HCT116 (cell line): ENCODE data around the gene FMN2. TPM values are rescaled to one million over a fixed set of nuclear protein-coding genes. Genes with fewer than 3 reads are reported as not detected.

Source experiments
- ATAC-seq: fragments of 200-7000 bp; cut with Tn5 transposase; 2 replicates; pipeline ENCODE4 v1.9.1; 2020; ENCODE audit warnings: mild to moderate bottlenecking, moderate library complexity
- BruUV-seq: library from RNA; stranded (reverse); fragments of 400-500 nt; replicated peaks from 2 replicates; lab custom pipeline; 2021; lab: Mats Ljungman, UMichigan
- CTCF ChIA-PET: fragments of 300-600 bp; sonication (Branson Sonifier 250); formaldehyde crosslinking; loops from one replicate; lab custom pipeline; 2021; ENCODE audit warnings: antibody characterized with exemption; lab: Charles Lee
- POLR2A ChIA-PET: fragments of 300-600, 350-600 bp; sonication (Branson Sonifier 250); formaldehyde crosslinking; loops from one replicate; lab custom pipeline; 2021; ENCODE audit warnings: antibody characterized with exemption; lab: Charles Lee
- RAD21 ChIA-PET, 2 experiments: fragments of 300-600 bp; sonication (Branson Sonifier 250); formaldehyde crosslinking; loops; one replicate each; lab custom pipeline; 2023; ENCODE audit warnings: low total read pairs in 2 of 2; ENCODE audit not compliant: uncharacterized antibody in 2 of 2, unreplicated experiment in 2 of 2, low non-redundant PET in 1 of 2; lab: Charles Lee
- DNase-seq: peaks from one replicate; pipeline ENCODE4 v3.0.0-alpha.2; 2010; ENCODE audit warnings: low read depth, low spot score
- H2AFZ ChIP-seq: fragments of 200-600 bp; shearing (Covaris generic), sonication (generic); 2 replicates; pipeline ENCODE4 v1.6.1; 2017; ENCODE audit warnings: low read depth, mixed run types, mixed read lengths, antibody characterized with exemption, low read length; ENCODE audit not compliant: poor library complexity, severe bottlenecking
- H3K27ac ChIP-seq: 2 replicates; pipeline ENCODE4 v1.5.1; 2012; ENCODE audit warnings: low read depth, low read length
- H3K27me3 ChIP-seq: fragments of 200-600 bp; sonication (generic); 2 replicates; pipeline ENCODE4 v1.6.1; 2016; ENCODE audit warnings: mixed run types, low read length, mixed read lengths; ENCODE audit not compliant: insufficient read depth
- H3K36me3 ChIP-seq, 2 experiments: fragments of 200-500 bp in 1 of 2; fragments of 200-600 bp in 1 of 2; sonication (Bioruptor generic) in 1 of 2; sonication (generic) in 1 of 2; 2 replicates each; pipeline versions ENCODE4 v1.5.1 to v1.6.1; 2014 to 2016; ENCODE audit warnings: low read length in 2 of 2, inconsistent platforms in 1 of 2, mixed read lengths in 1 of 2, mixed run types in 1 of 2; ENCODE audit not compliant: insufficient read depth in 2 of 2, control insufficient read depth in 1 of 2
- H3K4me1 ChIP-seq, 2 experiments: fragments of 200-600 bp in 1 of 2; sonication (generic) in 1 of 2; 2 replicates each; pipeline versions ENCODE4 v1.5.1 to v1.6.1; 2012 to 2017; ENCODE audit warnings: low read length in 2 of 2, inconsistent platforms in 1 of 2, mild to moderate bottlenecking in 1 of 2, mixed read lengths in 1 of 2, mixed run types in 1 of 2, moderate library complexity in 1 of 2; ENCODE audit not compliant: insufficient read depth in 2 of 2, control insufficient read depth in 1 of 2
- H3K4me2 ChIP-seq: fragments of 200-600 bp; sonication (generic); 2 replicates; pipeline ENCODE4 v1.6.1; 2017; ENCODE audit warnings: mixed run types, low read length, mixed read lengths
- H3K4me3 ChIP-seq, 2 experiments: fragments of 200-600 bp in 1 of 2; sonication (generic) in 1 of 2; replicated peaks in 1 of 2; 2 replicates each; pipeline ENCODE4 v1.5.1; 2011 to 2016; ENCODE audit warnings: low read length in 2 of 2, control low read depth in 1 of 2, low read depth in 1 of 2, mild to moderate bottlenecking in 1 of 2, mixed read lengths in 1 of 2, mixed run types in 1 of 2
- H3K79me2 ChIP-seq: fragments of 200-600 bp; sonication (generic); 2 replicates; pipeline ENCODE4 v1.6.1; 2017; ENCODE audit warnings: mild to moderate bottlenecking, mixed run types, low read length, moderate library complexity, mixed read lengths; ENCODE audit not compliant: insufficient read depth
- H3K9ac ChIP-seq: fragments of 200-600 bp; sonication (generic); 2 replicates; pipeline ENCODE4 v1.6.1; 2016; ENCODE audit warnings: low read length, mixed read lengths
- H3K9me2 ChIP-seq: fragments of 200-600 bp; sonication (generic), shearing (Covaris generic); 2 replicates; pipeline ENCODE4 v1.6.1; 2017; ENCODE audit warnings: mixed run types, mild to moderate bottlenecking, moderate library complexity; ENCODE audit not compliant: insufficient read depth
- H3K9me3 ChIP-seq, 2 experiments: fragments of 200-500 bp in 1 of 2; fragments of 200-600 bp in 1 of 2; sonication (Bioruptor generic) in 1 of 2; sonication (generic) in 1 of 2; 2 replicates each; pipeline ENCODE4 v1.6.1; 2014 to 2017; ENCODE audit warnings: low read length in 2 of 2, mixed read lengths in 2 of 2, inconsistent platforms in 1 of 2, low read depth in 1 of 2, mild to moderate bottlenecking in 1 of 2, mixed run types in 1 of 2, moderate library complexity in 1 of 2; ENCODE audit not compliant: control insufficient read depth in 1 of 2, insufficient read depth in 1 of 2
- H4K20me1 ChIP-seq: fragments of 200-600 bp; sonication (generic), shearing (Covaris generic); 2 replicates; pipeline ENCODE4 v1.6.1; 2017; ENCODE audit warnings: mixed run types, mild to moderate bottlenecking, moderate library complexity; ENCODE audit not compliant: insufficient read depth
- CBX3 ChIP-seq: IDR thresholded peaks from 2 replicates; pipeline ENCODE4 v1.6.1; 2012; ENCODE audit warnings: low read depth
- EGR1 ChIP-seq: IDR thresholded peaks from 2 replicates; pipeline ENCODE4 v1.6.1; 2012; ENCODE audit warnings: low read depth
- ELF1 ChIP-seq: IDR thresholded peaks from 2 replicates; pipeline ENCODE4 v1.6.1; 2012; ENCODE audit warnings: low read depth, borderline replicate concordance
- EZH2phosphoT487 ChIP-seq: fragments of 200-600 bp; IDR thresholded peaks from 2 replicates; pipeline ENCODE4 v1.6.1; 2018; ENCODE audit warnings: antibody characterized with exemption, borderline replicate concordance
- JUND ChIP-seq: IDR thresholded peaks from 2 replicates; pipeline ENCODE4 v1.6.1; 2012
- POLR2AphosphoS5 ChIP-seq: IDR thresholded peaks from 2 replicates; pipeline ENCODE4 v1.6.1; 2011; ENCODE audit warnings: mild to moderate bottlenecking, low read depth, low read length, moderate library complexity
- SIN3A ChIP-seq: IDR thresholded peaks from 2 replicates; pipeline ENCODE4 v1.6.1; 2012; ENCODE audit warnings: low read depth
- SRF ChIP-seq: IDR thresholded peaks from 2 replicates; pipeline ENCODE4 v1.6.1; 2012; ENCODE audit warnings: low read depth
- TCF7L2 ChIP-seq: IDR thresholded peaks from 2 replicates; pipeline ENCODE4 v1.7.0; 2011; ENCODE audit warnings: borderline replicate concordance, inconsistent platforms; ENCODE audit not compliant: insufficient read depth, insufficient read length; ENCODE audit errors: extremely low read depth
- YY1 ChIP-seq: IDR thresholded peaks from 2 replicates; pipeline ENCODE4 v1.6.1; 2011; ENCODE audit warnings: low read length, low read depth, moderate library complexity, mild to moderate bottlenecking; ENCODE audit not compliant: insufficient replicate concordance; ENCODE audit errors: extremely low read depth
- ZNF274 ChIP-seq: fragments of 200-500 bp; sonication (Bioruptor generic); IDR thresholded peaks from 2 replicates; pipeline ENCODE4 v1.6.1; 2014; ENCODE audit warnings: mild to moderate bottlenecking, low read depth, low read length, inconsistent platforms
- intact Hi-C: fragments of 100-400 bp; cut with micrococcal nuclease; formaldehyde crosslinking; loops from 2 replicates; pipeline ENCODE4 v1.10.0; 2022
- total RNA-seq: library from RNA; stranded (reverse); gene quantifications from one replicate; pipeline ENCODE4 v1.2.1, GENCODE V29; 2021; ENCODE audit not compliant: unreplicated experiment
- TF ChIP-seq, protein P1 (sequence below), 3 experiments: fragments of 200-600 bp in 1 of 3; sonication (generic) in 1 of 3; IDR thresholded peaks in 2 of 3; conservative IDR thresholded peaks in 1 of 3; 2 replicates each; pipeline ENCODE4 v1.5.1; 2012 to 2017; ENCODE audit warnings: low read depth in 2 of 3, low read length in 2 of 3, antibody characterized with exemption in 1 of 3, borderline replicate concordance in 1 of 3, control low read depth in 1 of 3, mild to moderate bottlenecking in 1 of 3, mixed read lengths in 1 of 3, mixed run types in 1 of 3, moderate library complexity in 1 of 3; ENCODE audit not compliant: insufficient read depth in 1 of 3
- TF ChIP-seq, protein P2 (sequence below): IDR thresholded peaks from 2 replicates; pipeline ENCODE4 v1.6.1; 2012; ENCODE audit warnings: low read depth
- TF ChIP-seq, protein P3 (sequence below): IDR thresholded peaks from 2 replicates; pipeline ENCODE4 v1.6.1; 2011; ENCODE audit warnings: mild to moderate bottlenecking, low read length, moderate library complexity; ENCODE audit not compliant: insufficient replicate concordance; ENCODE audit errors: extremely low read depth
- TF ChIP-seq, protein P4 (sequence below): IDR thresholded peaks from 2 replicates; pipeline ENCODE4 v1.6.1; 2012
- TF ChIP-seq, protein P5 (sequence below): IDR thresholded peaks from 2 replicates; pipeline ENCODE4 v1.6.1; 2012

Gene FMN2
- total RNA-seq, 1 experiment from 2014 or later = not detected

DNA sequence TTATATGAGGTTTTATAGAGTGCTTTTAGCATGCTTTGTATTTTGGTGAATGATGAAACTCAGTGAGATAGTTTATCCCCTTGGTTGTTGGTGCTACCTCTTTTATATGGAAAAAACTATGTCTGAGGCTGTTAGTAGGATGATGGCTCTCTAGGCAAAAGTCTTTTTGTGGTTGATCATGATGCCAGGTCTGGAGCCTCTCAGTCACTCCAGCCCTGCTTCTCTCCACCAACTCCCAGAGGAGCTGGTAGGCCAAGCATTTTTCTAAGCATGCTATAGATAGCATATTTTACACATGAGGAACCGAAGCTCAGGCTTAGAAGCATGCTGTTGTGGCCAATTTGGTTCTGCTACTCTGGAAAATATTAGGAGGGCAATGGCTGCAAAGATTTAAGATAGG, 82.2 kb downstream of the FMN2 start:
- RAD21 ChIA-PET = no interaction called here
- peaks cover 3 to 13% of the 10 kb centered on the region in 2 experiments; a peak in 2 of 4 replicates for H3K9me3 ChIP-seq
- no peak for DNase-seq

More for the DNA sequence above, 82.2 kb downstream of the FMN2 start:
- H2AFZ ChIP-seq = no peak overlapping the region
- H3K27ac ChIP-seq = no peak overlapping the region
- POLR2A ChIA-PET = no interaction called here
- intact Hi-C loops = no loop called here
- BruUV-seq = no TSS peak
- H3K27me3 ChIP-seq = no peaks in the 10 kb centered on the region
- no peak overlapping the region for H3K9ac ChIP-seq
- no peak for ATAC-seq
- no peaks in the 10 kb centered on the region for H3K4me1 ChIP-seq
- CTCF ChIA-PET = no interaction called here
- no peak overlapping the region for H3K4me3 ChIP-seq
- no peaks in the 10 kb centered on the region for H3K36me3 ChIP-seq
- TF ChIP-seq SIN3A (no peak), SRF (no peak), CBX3 (no peak), EGR1 (no peak), POLR2AphosphoS5 (no peak), EZH2phosphoT487 (no peak), ELF1 (no peak), ZNF274 (no peak), TCF7L2 (no peak), YY1 (no peak), JUND (no peak)
- TF ChIP-seq, protein P1, sequence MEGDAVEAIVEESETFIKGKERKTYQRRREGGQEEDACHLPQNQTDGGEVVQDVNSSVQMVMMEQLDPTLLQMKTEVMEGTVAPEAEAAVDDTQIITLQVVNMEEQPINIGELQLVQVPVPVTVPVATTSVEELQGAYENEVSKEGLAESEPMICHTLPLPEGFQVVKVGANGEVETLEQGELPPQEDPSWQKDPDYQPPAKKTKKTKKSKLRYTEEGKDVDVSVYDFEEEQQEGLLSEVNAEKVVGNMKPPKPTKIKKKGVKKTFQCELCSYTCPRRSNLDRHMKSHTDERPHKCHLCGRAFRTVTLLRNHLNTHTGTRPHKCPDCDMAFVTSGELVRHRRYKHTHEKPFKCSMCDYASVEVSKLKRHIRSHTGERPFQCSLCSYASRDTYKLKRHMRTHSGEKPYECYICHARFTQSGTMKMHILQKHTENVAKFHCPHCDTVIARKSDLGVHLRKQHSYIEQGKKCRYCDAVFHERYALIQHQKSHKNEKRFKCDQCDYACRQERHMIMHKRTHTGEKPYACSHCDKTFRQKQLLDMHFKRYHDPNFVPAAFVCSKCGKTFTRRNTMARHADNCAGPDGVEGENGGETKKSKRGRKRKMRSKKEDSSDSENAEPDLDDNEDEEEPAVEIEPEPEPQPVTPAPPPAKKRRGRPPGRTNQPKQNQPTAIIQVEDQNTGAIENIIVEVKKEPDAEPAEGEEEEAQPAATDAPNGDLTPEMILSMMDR (IDR thresholded peaks at IDR 0.05 in 2 of 3, conservative IDR thresholded peaks at IDR 0.05 in 1 of 3; ENCODE audit: borderline replicate concordance in 1 of 3, insufficient read depth in 1 of 3, low read depth in 2 of 3, low read length in 2 of 3) = no peak
- TF ChIP-seq, protein P2, sequence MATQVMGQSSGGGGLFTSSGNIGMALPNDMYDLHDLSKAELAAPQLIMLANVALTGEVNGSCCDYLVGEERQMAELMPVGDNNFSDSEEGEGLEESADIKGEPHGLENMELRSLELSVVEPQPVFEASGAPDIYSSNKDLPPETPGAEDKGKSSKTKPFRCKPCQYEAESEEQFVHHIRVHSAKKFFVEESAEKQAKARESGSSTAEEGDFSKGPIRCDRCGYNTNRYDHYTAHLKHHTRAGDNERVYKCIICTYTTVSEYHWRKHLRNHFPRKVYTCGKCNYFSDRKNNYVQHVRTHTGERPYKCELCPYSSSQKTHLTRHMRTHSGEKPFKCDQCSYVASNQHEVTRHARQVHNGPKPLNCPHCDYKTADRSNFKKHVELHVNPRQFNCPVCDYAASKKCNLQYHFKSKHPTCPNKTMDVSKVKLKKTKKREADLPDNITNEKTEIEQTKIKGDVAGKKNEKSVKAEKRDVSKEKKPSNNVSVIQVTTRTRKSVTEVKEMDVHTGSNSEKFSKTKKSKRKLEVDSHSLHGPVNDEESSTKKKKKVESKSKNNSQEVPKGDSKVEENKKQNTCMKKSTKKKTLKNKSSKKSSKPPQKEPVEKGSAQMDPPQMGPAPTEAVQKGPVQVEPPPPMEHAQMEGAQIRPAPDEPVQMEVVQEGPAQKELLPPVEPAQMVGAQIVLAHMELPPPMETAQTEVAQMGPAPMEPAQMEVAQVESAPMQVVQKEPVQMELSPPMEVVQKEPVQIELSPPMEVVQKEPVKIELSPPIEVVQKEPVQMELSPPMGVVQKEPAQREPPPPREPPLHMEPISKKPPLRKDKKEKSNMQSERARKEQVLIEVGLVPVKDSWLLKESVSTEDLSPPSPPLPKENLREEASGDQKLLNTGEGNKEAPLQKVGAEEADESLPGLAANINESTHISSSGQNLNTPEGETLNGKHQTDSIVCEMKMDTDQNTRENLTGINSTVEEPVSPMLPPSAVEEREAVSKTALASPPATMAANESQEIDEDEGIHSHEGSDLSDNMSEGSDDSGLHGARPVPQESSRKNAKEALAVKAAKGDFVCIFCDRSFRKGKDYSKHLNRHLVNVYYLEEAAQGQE = no peak
- TF ChIP-seq, protein P3, sequence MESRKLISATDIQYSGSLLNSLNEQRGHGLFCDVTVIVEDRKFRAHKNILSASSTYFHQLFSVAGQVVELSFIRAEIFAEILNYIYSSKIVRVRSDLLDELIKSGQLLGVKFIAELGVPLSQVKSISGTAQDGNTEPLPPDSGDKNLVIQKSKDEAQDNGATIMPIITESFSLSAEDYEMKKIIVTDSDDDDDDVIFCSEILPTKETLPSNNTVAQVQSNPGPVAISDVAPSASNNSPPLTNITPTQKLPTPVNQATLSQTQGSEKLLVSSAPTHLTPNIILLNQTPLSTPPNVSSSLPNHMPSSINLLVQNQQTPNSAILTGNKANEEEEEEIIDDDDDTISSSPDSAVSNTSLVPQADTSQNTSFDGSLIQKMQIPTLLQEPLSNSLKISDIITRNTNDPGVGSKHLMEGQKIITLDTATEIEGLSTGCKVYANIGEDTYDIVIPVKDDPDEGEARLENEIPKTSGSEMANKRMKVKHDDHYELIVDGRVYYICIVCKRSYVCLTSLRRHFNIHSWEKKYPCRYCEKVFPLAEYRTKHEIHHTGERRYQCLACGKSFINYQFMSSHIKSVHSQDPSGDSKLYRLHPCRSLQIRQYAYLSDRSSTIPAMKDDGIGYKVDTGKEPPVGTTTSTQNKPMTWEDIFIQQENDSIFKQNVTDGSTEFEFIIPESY = no peak
- TF ChIP-seq, protein P4, sequence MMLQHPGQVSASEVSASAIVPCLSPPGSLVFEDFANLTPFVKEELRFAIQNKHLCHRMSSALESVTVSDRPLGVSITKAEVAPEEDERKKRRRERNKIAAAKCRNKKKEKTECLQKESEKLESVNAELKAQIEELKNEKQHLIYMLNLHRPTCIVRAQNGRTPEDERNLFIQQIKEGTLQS = no peak
- TF ChIP-seq, protein P5, sequence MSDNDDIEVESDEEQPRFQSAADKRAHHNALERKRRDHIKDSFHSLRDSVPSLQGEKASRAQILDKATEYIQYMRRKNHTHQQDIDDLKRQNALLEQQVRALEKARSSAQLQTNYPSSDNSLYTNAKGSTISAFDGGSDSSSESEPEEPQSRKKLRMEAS = no peak
- no peaks in the 10 kb centered on the region for H4K20me1 ChIP-seq
- H3K4me2 ChIP-seq = no peak overlapping the region
- no peaks in the 10 kb centered on the region for H3K79me2 ChIP-seq
- no peaks in the 10 kb centered on the region for H3K9me2 ChIP-seq
